HG02938 (cell line): ENCODE data around the gene TAPBP.
A peak's percentile ranks its signal among the peaks of the same experiment; 100 is the strongest.

Experiments used
- ATAC-seq: cut with Tn5 transposase; IDR thresholded peaks from one replicate; pipeline ENCODE4 v1.9.1; 2021; ENCODE audit warnings: mild to moderate bottlenecking, moderate library complexity; ENCODE audit not compliant: unreplicated experiment

TAPBP gene

GRCh38 chr6:33320315-33321181 lies 6.7 kb upstream of the TAPBP start:
- ATAC-seq, result no peak

DNA sequence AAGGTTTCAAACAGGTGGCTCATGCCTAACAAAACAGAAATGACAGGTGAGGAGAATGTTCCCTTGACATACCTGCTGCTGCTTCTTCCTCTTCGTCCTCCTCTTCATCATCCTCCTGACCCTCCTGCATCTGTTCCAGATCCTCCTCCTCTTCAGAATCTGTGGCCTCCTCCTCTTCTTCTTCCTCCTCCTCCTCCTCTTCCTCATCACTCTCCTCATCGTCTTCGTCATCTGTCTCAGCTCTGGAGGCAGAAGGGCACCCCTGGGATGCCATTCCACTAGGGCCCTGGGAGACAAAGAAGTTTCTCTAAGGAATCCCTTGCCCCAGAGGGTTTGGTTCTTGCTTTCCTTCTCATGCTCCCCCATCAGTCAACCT lies 6.0 kb upstream of the TAPBP start:
- ATAC-seq, result no peak

GRCh38 chr6:33318426-33319073 lies 4.7 kb upstream of the TAPBP start:
- ATAC-seq, result no peak

- ATAC-seq, result peak; percentile 46
Measured at GRCh38 chr6:33317669-33318425, 4.0 kb upstream of the TAPBP start, which contains the start of gene ZBTB22. TSS of gene ZBTB22 (minus strand) at chr6:33317744. CDS start at chr6:33316916, 828 bp downstream.

DNA sequence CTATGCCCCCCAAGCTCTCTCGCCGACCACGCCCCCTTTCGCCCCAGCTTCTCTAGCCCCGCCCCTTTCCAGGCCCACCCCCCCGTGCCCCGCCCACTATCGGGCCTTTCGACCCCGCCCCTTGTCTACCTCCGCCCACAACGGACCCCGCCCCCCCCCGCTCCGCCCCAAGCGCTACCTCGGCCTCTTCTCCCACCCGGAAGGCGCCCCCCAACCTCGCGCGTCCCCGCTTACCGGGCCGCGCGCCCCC lies 3.5 kb upstream of the TAPBP start:
- no peak for ATAC-seq

- ATAC-seq, result no peak
Measured at GRCh38 chr6:33316603-33317418, 2.9 kb upstream of the TAPBP start.

DNA sequence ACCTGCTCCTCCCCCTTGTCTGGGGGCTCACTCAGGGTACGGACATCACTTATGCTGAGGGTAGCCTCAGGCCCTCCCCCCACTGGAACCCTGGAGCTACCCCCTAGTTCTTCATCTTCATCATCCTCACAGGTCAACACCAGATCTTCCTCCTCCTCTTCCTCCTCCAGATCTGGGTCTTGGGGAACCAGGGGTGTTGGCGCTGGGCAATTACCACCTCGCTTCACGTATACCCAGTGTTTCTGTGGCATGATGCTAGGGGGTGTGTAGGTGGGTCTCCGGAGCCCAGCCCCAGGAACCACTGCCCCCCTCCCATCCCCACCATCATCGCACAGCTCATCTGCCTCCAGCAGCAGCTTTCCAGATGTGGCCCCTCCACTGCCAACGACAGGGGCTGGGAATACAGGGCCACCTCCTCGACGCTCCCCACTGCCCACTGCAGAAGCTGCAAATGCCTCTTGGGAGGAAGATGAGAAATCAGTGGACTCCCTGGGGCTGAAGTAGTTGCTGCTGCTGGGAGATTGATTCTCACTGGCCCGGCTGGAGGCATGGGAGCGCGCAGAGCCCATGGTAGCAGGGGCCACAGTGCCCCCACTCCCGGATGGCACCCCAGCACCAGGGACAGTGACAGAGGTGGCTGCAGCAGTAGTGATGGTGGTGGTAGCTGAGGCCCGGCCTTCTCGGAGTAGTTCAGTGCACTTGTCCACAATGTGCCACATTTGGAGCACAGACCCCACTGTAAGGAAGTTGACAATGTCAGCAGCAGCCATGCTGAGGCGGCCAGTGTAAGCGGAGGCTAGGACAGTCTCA lies 2.1 kb upstream of the TAPBP start:
- ATAC-seq, result no peak

DNA sequence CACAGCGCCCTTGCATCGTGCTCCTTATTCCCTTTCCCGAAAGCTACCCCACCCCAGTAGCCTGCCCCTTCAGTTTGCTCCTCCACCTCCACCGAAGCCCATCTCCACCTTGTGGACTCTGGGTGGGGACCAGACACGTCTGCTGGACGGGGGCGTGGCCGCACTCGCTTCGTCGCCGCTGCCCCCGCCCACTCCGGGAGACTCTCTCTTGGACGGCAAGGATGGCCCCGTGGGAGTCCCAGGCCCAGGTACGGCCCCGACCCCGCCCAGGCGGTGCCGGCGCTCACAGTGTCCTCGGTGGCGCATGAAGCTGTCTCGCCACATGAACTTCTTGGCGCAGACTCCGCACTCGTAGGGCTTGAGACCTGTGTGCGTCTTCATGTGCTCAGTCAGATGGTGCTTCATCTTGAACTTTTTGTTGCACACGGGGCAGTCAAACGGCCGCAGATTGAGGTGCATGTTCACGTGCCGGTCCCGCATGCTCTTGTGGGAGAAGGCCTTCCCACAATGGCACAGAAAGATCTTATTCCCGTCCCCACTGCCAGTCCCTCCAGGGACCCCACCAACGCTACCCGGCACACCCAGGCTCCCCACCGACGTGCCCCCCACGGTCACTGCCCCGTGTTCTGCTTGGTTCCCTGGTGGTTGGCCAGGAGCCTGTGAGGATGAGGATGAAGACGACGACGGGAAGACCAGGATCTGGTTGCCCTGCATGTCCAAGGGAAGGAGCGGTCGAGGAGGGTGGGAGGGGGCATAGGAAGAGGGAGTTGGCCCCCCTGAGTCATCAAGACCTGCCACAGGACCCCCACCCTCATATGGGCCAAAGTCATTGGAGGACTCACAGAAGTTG lies 1.3 kb upstream of the TAPBP start:
- no peak for ATAC-seq

- ATAC-seq, result no peak
Measured at GRCh38 chr6:33314515-33314942, 651 bp upstream of the TAPBP start.

DNA sequence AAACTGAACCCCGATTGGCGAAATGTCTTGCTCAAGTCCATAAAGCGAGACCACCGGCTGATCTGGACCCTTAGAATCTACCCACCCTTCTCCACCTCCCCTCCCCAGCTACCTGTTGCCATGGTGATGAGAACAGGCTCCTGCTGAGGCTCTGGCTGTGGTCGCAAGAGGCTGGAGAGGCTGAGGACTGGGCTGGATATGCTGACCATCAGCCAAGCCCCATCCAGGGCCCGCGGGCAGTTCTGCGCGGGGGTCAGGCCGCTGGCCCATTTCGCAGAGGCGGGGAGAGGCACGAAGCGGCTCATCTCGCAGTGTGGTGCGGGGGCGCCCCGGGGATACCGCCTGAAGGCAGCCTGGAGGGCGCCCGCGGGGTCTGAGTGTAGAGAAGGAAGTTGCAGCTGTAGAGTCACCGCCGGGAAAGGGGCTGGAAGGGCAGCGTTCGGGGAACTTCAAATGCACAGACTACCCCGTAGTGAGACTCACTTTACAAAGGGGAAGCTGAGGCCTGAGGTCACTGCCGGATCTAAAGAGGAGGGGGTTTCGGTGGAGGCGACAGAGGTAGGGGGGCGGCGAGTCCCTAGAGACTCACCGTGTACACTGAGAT lies 671 bp downstream of the TAPBP start:
- ATAC-seq, result no peak

GRCh38 chr6:33312361-33313104 lies 1.3 kb downstream of the TAPBP start:
- ATAC-seq, result peak; percentile 34

- ATAC-seq, result no peak
Measured at GRCh38 chr6:33306356-33306755, 7.5 kb downstream of the TAPBP start.

DNA sequence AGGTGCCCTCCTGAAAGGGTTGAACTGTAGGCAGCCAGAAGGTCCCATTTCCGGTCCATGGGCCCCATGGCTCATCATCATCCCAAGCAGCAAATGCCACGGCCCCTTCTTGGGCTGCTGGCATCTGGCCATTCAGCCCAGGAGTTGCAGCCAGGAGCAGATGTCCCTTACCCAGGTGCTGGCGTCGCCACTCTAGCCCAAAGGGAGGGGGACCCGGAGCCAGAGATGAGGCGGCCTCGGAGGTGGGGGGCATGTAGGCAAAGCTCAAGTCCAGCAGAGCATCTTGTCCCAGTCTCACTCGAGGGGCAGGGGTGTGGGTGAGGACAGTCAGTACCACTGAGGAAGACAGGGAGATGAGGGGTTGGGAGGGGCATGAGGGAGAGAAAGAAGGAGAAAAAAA lies 8.8 kb downstream of the TAPBP start:
- no peak for ATAC-seq

GRCh38 chr6:33304216-33304615 lies 9.7 kb downstream of the TAPBP start:
- ATAC-seq, result no peak

GRCh38 chr6:33301877-33302276 lies 12.0 kb downstream of the TAPBP start:
- ATAC-seq, result no peak

DNA sequence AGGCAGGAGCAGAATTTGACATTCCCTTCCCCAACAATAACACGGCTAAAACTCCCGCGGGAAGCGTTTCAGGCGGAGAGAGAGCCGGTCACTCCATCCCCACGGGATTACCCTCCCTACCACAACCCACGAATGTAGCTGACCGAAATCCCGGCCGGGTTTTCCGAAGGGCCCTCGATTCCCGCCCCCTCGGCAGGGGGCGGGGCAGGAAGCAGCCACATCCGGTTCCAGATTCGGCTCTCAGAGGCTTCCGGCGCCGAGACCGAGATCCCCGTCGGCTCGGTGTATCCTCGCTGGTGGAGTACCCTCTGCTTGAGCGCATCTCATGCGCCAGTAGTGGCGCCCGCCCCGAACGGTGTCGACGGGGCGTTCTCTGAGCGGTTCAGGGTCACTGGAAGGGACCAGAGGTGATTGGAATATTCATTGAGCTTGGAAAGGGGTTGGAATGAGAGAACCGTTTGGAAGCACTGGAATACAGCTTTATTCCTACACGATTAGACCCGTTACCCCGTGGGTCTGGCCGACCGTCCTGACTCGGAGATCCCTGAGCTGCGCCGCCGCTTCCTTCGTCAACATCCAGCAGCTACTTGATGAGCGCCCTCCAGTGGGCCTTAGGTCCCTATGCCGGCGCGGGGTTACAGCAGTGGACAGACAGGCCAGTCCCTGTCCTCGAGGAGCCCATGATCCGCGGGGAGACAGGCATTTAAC lies 14.5 kb downstream of the TAPBP start:
- ATAC-seq, result peak; percentile 74

DNA sequence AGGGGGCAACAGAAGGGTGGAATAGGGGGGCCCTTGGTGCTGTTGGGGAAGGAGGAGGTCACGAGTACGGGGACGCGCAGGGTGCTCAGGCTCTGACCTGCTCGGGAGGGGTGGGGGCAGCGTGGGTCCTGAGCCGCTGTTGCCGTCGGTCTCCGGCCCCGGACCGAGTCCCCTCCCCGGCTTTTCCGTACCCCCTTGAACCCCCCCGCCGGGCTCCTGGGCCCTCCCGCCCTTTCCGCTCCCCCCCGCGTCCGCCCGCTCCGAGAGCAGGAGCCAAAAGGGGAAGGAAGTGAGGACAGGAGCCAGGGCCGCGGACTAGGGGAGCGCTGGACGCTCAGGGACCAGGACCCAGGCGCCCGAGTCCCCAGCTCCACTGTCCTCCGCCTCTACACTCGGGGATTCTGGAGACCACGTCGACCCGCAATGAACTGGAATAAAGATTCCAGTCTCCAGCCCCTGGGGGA lies 15.1 kb downstream of the TAPBP start, which contains the start of gene RGL2:
TSS of gene RGL2 (minus strand) at position 170 of the 464 bp plus-strand sequence. CDS start 332 bp downstream, outside the sequence.
- peak; percentile 19 for ATAC-seq
